Left ventricle myocardium superior (tissue), 1 donor: ENCODE measurements around the gene MSL1. TPM values are rescaled to one million over a fixed set of nuclear protein-coding genes. Genes with fewer than 3 reads are reported as not detected.

ENCODE experiments used
- microRNA-seq: library from miRNA; unstranded; fragments of <30 nt; microRNA quantifications from one replicate; pipeline ENCODE4 v1.2.0, GENCODE V29; 2020; ENCODE audit warnings: borderline number of aligned reads
- total RNA-seq: library from RNA; stranded (reverse); fragmentation: NEBNext Ultra II Directional; extraction: Animal tissue kit (Norgen Biotek cat#: 25700); gene quantifications from one replicate; pipeline ENCODE4 v1.2.1, GENCODE V29; 2021
- donor health status: DM: no; HTN: yes; CAD: no; lungs with severe emphysema.

The MSL1 gene
- total RNA-seq, 1 donor from 2014 or later, result 49.1 TPM

Small RNAs within 50 kb of the gene (microRNA-seq; reads per million reads assigned to microRNA genes)
- 2.9 reads per million for gene MIR6866

Other genes with a start within 250 kb of the MSL1 start
- 2.6 TPM for gene GSDMB, start 203.3 kb upstream of the MSL1 start, total RNA-seq
- gene ORMDL3, start 194.4 kb upstream of the MSL1 start, total RNA-seq, result 35.6 TPM
- not detected for gene LRRC3C, start 194.2 kb upstream of the MSL1 start, total RNA-seq
- gene GSDMA, start 159.0 kb upstream of the MSL1 start, total RNA-seq, result 0.52 TPM
- gene PSMD3, start 141.2 kb upstream of the MSL1 start, total RNA-seq, result 83.4 TPM
- not detected for gene CSF3, start 106.5 kb upstream of the MSL1 start, total RNA-seq
- 56.9 TPM for gene MED24, start 67.6 kb upstream of the MSL1 start, total RNA-seq
- 98.1 TPM for gene THRA, start 59.0 kb upstream of the MSL1 start, total RNA-seq
- gene NR1D1, start 21.4 kb upstream of the MSL1 start, total RNA-seq, result 21.5 TPM
- 48.1 TPM for gene CASC3, start 18.6 kb downstream of the MSL1 start, total RNA-seq
- 3.8 TPM for gene RAPGEFL1, start 55.5 kb downstream of the MSL1 start, total RNA-seq
- gene WIPF2, start 97.3 kb downstream of the MSL1 start, total RNA-seq, result 11.3 TPM
- 0.99 TPM for gene CDC6, start 165.9 kb downstream of the MSL1 start, total RNA-seq
- gene RARA, start 187.2 kb downstream of the MSL1 start, total RNA-seq, result 18.6 TPM
- gene GJD3, start 242.8 kb downstream of the MSL1 start, total RNA-seq, result 1.2 TPM